Hepatocyte (in vitro differentiated cells): ENCODE measurements around the gene ST3GAL2.

Source experiments
- CTCF ChIP-seq: fragments of 200-600 bp; sonication (generic); IDR thresholded peaks from 2 replicates; pipeline ENCODE4 v1.5.1; 2016; ENCODE audit warnings: antibody characterized with exemption, mild to moderate bottlenecking; ENCODE audit not compliant: poor library complexity
- EZH2 ChIP-seq: fragments of 200-600 bp; sonication (generic); IDR thresholded peaks from 2 replicates; pipeline ENCODE4 v1.6.1; 2016; ENCODE audit warnings: antibody characterized with exemption, mild to moderate bottlenecking, borderline replicate concordance
- EZH2phosphoT487 ChIP-seq: fragments of 200-600 bp; sonication (generic); IDR thresholded peaks from one replicate; pipeline ENCODE4 v1.6.1; 2018; ENCODE audit warnings: antibody characterized with exemption, mild to moderate bottlenecking, low read depth, moderate library complexity; ENCODE audit not compliant: unreplicated experiment, severe bottlenecking

DNA sequence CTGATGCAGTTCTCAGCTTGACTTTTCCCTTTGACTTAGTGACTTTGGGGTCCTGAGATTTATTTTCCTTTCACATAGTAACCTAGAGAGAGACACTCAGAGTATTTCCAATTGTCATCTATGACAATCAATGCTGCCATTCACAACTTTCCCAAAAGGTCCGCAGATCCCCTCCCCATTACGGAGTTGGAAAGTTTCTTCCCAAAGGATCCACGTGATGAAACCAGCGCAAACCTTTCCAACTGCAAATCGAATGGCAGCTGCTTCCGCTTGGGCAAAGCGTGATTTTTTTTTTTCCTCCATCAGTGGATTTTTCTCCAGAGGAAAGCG lies 15.0 kb upstream of the ST3GAL2 start:
- TF ChIP-seq CTCF (no peak), EZH2 (no peak), EZH2phosphoT487 (no peak)
